Kidney (tissue), 2 donors: ENCODE measurements around the gene UTP4. TPM values are rescaled to one million over a fixed set of nuclear protein-coding genes. Genes with fewer than 3 reads are reported as not detected.

Experiments
- polyA plus RNA-seq: library from polyadenylated mRNA; stranded (reverse); fragments of 350-450 nt; fragmentation: Illumina TruSeq; extraction: RNeasy Lipid Tissue Mini Kit (QIAGEN cat#74804); gene quantifications from one replicate; pipeline ENCODE4 v1.2.3, GENCODE V29; 2014; ENCODE audit warnings: low read depth, low replicate concordance; ENCODE audit not compliant: insufficient read depth
- total RNA-seq: library from RNA; stranded (reverse); fragmentation: NEBNext Ultra II Directional; extraction: Animal tissue kit (Norgen Biotek cat#: 25700); gene quantifications from one replicate; pipeline ENCODE4 v1.2.1, GENCODE V29; 2021
- donor health status: DM: yes; HTN: yes; CAD: no.

Gene UTP4
- total and polyA plus RNA-seq, 2 donors from 2014 or later, result 41.7 to 57.2 TPM

Other genes with a start within 250 kb of the UTP4 start
- gene HAS3, start 27.0 kb upstream of the UTP4 start, total RNA-seq, result 2.1 TPM
- gene HAS3, start 27.0 kb upstream of the UTP4 start, polyA plus RNA-seq, result 0.34 TPM
- 124 TPM for gene CHTF8, start 61 bp upstream of the UTP4 start, total RNA-seq
- 163 TPM for gene CHTF8, start 61 bp upstream of the UTP4 start, polyA plus RNA-seq
- 45.1 TPM for gene SNTB2, start 54.5 kb downstream of the UTP4 start, total RNA-seq
- 4.8 TPM for gene SNTB2, start 54.5 kb downstream of the UTP4 start, polyA plus RNA-seq
- 38.6 TPM for gene VPS4A, start 178.7 kb downstream of the UTP4 start, total RNA-seq
- gene VPS4A, start 178.7 kb downstream of the UTP4 start, polyA plus RNA-seq, result 62.1 TPM
- gene PDF, start 197.9 kb downstream of the UTP4 start, total RNA-seq, result 22.4 TPM
- gene PDF, start 197.9 kb downstream of the UTP4 start, polyA plus RNA-seq, result 30.8 TPM
- 49.5 TPM for gene COG8, start 206.9 kb downstream of the UTP4 start, total RNA-seq
- 33.8 TPM for gene COG8, start 206.9 kb downstream of the UTP4 start, polyA plus RNA-seq
- 20.2 TPM for gene NIP7, start 207.1 kb downstream of the UTP4 start, total RNA-seq
- gene NIP7, start 207.1 kb downstream of the UTP4 start, polyA plus RNA-seq, result 9.9 TPM
- 2.6 TPM for gene TMED6, start 219.1 kb downstream of the UTP4 start, total RNA-seq
- 11.5 TPM for gene TMED6, start 219.1 kb downstream of the UTP4 start, polyA plus RNA-seq